Bronchial epithelial cell (primary cell): ENCODE measurements around the gene ANKRD55. TPM values are rescaled to one million over a fixed set of nuclear protein-coding genes. Genes with fewer than 3 reads are reported as not detected.
A peak's percentile ranks its signal among the peaks of the same experiment; 100 is the strongest.
"Not testable (repeated sequence)": the region's sequence is repeated elsewhere in the genome, so short reads cannot be mapped to it uniquely, and the experiment has no call there.

ENCODE experiments used
- DNase-seq: peaks from one replicate; pipeline ENCODE4 v3.0.0-alpha.2; 2010; ENCODE audit warnings: low read depth
- FAIRE-seq: peaks from 2 replicates; lab custom pipeline; 2011; peaks lifted over from hg19 to GRCh38; lab: Jason Lieb, UNC
- H3K27me3 ChIP-seq: 2 replicates; pipeline ENCODE4 v1.5.1; 2011; ENCODE audit warnings: low read length; ENCODE audit not compliant: control insufficient read depth, insufficient read depth
- H3K36me3 ChIP-seq: 2 replicates; pipeline ENCODE4 v1.5.1; 2011; ENCODE audit warnings: low read length; ENCODE audit not compliant: control insufficient read depth, insufficient read depth
- H3K4me3 ChIP-seq: 2 replicates; pipeline ENCODE4 v1.5.1; 2011; ENCODE audit warnings: mild to moderate bottlenecking, low read depth, low read length, control low read depth
- total RNA-seq: library from RNA; depleted of rRNA; stranded (reverse); fragments of >200 nt; gene quantifications from 2 replicates; pipeline ENCODE4 v1.2.1, GENCODE V29; 2014
- TF ChIP-seq, protein P1 (sequence below): IDR thresholded peaks from 2 replicates; pipeline ENCODE4 v1.5.1; 2011; ENCODE audit warnings: mild to moderate bottlenecking, moderate library complexity, low read length, control low read depth, inconsistent platforms; ENCODE audit not compliant: insufficient read depth, severe bottlenecking

The ANKRD55 gene
- total RNA-seq, 1 donor from 2014 or later, result not detected

DNA sequence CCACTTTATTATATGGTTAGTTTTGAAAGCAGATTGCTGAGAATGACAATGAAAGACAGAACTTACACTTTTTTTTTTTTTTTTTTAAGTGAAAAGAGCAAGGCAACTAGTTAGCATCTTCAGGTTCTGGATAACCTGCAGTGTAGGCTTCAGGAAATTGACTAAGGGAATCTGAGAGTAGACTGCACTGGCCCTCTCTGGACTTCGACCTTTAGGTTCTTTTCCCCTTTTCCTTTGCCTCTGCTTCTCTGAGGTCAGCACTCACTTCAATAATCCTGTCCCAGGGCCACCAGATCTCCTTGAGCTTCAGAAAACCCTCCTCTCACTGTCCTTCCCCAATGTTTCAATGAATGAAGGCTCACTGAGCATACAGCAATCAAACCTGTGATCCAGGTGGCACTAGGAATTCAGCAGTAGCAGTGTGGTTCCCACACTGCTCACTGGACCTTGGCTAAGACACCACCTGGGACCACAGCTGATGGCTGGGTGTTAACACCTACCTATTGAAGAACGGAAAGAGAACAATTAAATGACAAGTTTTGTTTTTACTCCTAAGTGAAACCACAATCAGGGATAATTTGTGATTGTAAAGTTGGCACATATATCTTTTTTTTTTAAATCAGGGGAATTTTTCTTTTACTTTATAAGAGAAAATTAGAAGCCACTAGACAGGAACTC lies 152.6 kb downstream of the ANKRD55 start:
- Histone ChIP-seq H3K4me3 (no peak overlapping the region), H3K27me3 (no peaks in the 10 kb centered on the region), H3K36me3 (no peaks in the 10 kb centered on the region)
- TF ChIP-seq, protein P1, sequence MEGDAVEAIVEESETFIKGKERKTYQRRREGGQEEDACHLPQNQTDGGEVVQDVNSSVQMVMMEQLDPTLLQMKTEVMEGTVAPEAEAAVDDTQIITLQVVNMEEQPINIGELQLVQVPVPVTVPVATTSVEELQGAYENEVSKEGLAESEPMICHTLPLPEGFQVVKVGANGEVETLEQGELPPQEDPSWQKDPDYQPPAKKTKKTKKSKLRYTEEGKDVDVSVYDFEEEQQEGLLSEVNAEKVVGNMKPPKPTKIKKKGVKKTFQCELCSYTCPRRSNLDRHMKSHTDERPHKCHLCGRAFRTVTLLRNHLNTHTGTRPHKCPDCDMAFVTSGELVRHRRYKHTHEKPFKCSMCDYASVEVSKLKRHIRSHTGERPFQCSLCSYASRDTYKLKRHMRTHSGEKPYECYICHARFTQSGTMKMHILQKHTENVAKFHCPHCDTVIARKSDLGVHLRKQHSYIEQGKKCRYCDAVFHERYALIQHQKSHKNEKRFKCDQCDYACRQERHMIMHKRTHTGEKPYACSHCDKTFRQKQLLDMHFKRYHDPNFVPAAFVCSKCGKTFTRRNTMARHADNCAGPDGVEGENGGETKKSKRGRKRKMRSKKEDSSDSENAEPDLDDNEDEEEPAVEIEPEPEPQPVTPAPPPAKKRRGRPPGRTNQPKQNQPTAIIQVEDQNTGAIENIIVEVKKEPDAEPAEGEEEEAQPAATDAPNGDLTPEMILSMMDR, result no peak
- FAIRE-seq (no peak), DNase-seq (no peak)

DNA sequence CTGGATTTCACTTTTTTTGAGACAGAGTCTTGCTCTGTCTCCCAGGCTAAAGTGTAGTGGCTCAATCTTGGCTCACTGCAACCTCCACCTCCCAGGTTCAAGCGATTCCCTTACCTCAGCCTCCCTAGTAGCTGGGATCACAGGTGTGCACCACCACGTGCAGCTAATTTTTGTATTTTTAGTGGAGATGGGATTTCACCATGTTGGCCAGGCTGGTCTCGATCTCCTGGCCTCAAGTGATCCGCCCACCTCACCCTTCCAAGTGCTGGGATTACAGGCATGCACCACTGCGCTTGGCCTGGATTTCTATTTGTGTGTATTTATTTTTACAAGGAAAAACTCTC lies 154.0 kb downstream of the ANKRD55 start:
- FAIRE-seq, H3K4me3 ChIP-seq, H3K27me3 ChIP-seq, DNase-seq, H3K36me3 ChIP-seq: not testable (repeated sequence)

DNA sequence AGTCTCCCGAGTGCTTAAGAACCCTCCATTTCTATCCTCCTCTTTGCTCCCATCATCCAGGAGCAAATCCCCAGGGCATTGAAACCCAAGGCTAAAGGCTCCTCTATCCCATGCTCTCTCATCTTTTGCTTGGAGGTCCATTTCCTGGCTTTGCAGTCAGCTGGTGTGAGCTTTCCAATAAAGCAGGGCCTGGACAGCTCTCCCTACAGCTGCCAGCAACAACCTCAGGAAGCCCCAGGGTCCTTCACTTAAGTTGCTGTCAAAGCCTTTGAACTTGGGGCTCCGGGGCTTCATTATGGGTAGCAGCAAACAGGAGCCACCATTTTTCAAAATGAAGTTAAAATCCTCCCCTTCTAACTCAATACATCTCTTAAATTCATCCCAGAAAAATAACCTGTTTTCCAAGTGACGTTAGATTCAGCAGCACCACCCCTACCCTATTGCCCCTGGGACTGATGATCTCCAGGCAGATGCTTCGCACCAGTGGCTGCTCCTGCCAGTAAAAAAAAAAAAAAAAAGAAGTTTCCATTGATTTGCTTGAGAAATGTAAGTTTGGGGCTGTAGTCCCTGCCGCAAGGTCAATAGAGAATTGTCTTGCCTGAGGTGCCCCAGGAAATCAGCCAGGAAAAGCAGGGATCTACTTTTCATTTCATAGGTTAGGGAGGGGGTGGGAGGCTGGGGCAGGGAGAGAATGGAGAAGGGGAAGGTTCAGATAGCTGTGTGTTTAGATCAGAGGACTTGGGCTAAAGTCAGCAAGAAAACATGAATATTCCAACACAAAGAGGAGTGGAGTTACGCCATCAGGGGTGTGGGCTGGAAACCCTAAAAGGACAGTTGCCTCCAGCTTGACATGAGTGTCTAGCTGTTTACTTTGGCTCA lies 154.6 kb downstream of the ANKRD55 start:
- Histone ChIP-seq H3K36me3 (no peaks in the 10 kb centered on the region), H3K4me3 (no peak overlapping the region), H3K27me3 (no peaks in the 10 kb centered on the region)
- FAIRE-seq (no peak), DNase-seq (peak; percentile 23)
- TF ChIP-seq, protein P1, result no peak

DNA sequence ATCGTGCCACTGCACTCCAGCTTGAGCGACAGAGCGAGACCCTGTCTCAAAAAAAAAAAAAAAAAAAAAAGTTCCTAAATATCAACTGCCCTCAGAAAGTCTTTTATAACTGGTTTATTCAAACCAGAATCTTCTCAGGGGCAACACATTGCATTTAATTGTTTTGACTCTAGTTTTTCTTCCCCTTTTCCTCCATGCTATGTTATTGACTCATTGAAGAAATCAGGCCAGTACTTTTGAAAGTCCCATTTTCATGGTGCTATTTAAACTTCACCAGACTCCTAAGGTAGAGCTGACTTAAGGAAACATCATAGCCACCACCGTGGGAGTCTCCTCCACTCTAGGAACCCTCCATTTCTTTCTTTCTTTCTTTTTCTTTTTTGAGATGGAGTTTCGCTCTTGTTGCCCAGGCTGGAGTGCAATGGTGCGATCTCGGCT lies 155.3 kb downstream of the ANKRD55 start:
- Histone ChIP-seq H3K36me3 (no peaks in the 10 kb centered on the region), H3K4me3 (no peak overlapping the region), H3K27me3 (no peaks in the 10 kb centered on the region)
- TF ChIP-seq, protein P1, result no peak
- FAIRE-seq (no peak), DNase-seq (no peak)

DNA sequence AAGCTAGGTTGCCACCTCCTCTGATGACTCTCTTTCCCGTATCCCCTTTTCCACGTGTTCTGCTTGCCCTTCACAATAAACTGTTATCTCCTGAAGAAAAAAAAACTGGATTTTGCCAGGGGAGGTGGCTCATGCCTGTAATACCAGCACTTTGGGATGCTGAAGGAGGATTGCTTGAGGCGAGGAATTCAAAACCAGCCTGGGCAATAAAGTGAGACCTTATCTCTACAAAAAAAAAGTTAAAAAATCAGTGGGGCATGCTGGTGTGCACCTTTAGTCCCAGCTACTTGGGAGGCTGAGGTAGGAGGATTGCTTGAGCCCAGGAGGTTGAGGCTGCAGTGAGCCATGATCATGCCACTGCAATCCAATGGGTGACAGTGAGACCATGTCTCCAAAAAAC lies 156.6 kb downstream of the ANKRD55 start:
- TF ChIP-seq, protein P1, result no peak
- Histone ChIP-seq H3K36me3 (no peaks in the 10 kb centered on the region), H3K27me3 (no peaks in the 10 kb centered on the region), H3K4me3 (no peak overlapping the region)
- FAIRE-seq, result no peak
- DNase-seq, result no peak

DNA sequence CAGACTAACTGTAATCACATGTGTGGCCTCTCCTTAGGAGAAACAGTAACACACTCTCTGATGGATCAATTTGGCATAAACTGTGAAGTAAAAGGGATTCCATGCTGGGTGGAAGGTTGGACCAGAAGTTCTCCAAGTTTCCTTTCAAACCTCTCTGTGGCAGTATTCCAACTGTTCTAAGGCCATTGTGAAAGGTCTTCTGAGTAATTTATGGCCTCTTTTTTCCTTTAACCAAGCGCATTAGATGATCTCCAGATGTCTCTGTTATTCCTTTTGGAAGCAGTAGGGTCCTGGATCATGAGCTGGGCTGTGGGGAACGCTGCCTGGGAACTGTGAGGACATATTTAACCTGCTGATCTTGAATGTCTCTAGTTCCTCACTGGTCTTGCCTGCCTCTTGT lies 157.8 kb downstream of the ANKRD55 start:
- TF ChIP-seq, protein P1, result no peak
- H3K4me3 ChIP-seq, result no peak overlapping the region
- H3K36me3 ChIP-seq, result no peaks in the 10 kb centered on the region
- FAIRE-seq, result no peak
- no peaks in the 10 kb centered on the region for H3K27me3 ChIP-seq
- no peak for DNase-seq
